HG02678 (cell line): ENCODE data around the gene ING4.
"Not testable (repeated sequence)": the region's sequence is repeated elsewhere in the genome, so short reads cannot be mapped to it uniquely, and the experiment has no call there.

Source experiments
- ATAC-seq: cut with Tn5 transposase; IDR thresholded peaks from one replicate; pipeline ENCODE4 v1.9.1; 2021; ENCODE audit warnings: mild to moderate bottlenecking, moderate library complexity; ENCODE audit not compliant: unreplicated experiment

ING4 gene

GRCh38 chr12:6662906-6663742 is at the start of gene ING4:
ING4 (minus strand) TSS chr12:6663119; CDS start chr12:6663101, 18 bp downstream.
- peak; percentile 98 for ATAC-seq

- ATAC-seq: no peak
Observed at GRCh38 chr12:6708960-6709394, 46.1 kb upstream of the ING4 start.

- not testable (repeated sequence) for ATAC-seq
Observed at GRCh38 chr12:6708351-6708750, 45.4 kb upstream of the ING4 start.

- no peak for ATAC-seq
Observed at GRCh38 chr12:6703631-6704030, 40.7 kb upstream of the ING4 start.

GRCh38 chr12:6701078-6701768 is 38.3 kb upstream of the ING4 start:
- no peak for ATAC-seq

- ATAC-seq: no peak
Observed at GRCh38 chr12:6700646-6701051, 37.7 kb upstream of the ING4 start, which contains the start of gene PIANP. PIANP (minus strand) TSS chr12:6700815; CDS start chr12:6698061, 2,754 bp downstream.

GRCh38 chr12:6699989-6700645 is 37.2 kb upstream of the ING4 start:
- ATAC-seq: no peak

GRCh38 chr12:6699259-6699988 is 36.5 kb upstream of the ING4 start:
- no peak for ATAC-seq

GRCh38 chr12:6698352-6699046 is 35.6 kb upstream of the ING4 start:
- no peak for ATAC-seq

- no peak for ATAC-seq
Observed at GRCh38 chr12:6697584-6698351, 34.8 kb upstream of the ING4 start.

- ATAC-seq: no peak
Observed at GRCh38 chr12:6696690-6697583, 34.0 kb upstream of the ING4 start.

- no peak for ATAC-seq
Observed at GRCh38 chr12:6695313-6696045, 32.6 kb upstream of the ING4 start.

- ATAC-seq: no peak
Observed at GRCh38 chr12:6694701-6695100, 31.8 kb upstream of the ING4 start.

GRCh38 chr12:6693832-6694355 is 31.0 kb upstream of the ING4 start:
- ATAC-seq: no peak

GRCh38 chr12:6692888-6693287 is 30.0 kb upstream of the ING4 start:
- ATAC-seq: no peak

- no peak for ATAC-seq
Observed at GRCh38 chr12:6691473-6691872, 28.6 kb upstream of the ING4 start.
